Cardiac fibroblast (primary cell): ENCODE measurements around the gene TCF4.

Experiments used
- DNase-seq, 2 donors: peaks; one replicate each; pipeline versions ENCODE4 v3.0.0 to v3.0.0-alpha.2; 2010; ENCODE audit warnings: low read depth in 2 of 2
- H3K4me3 ChIP-seq, 2 donors: replicated peaks in 1 of 2; 1 replicate in 1 of 2; 2 replicates in 1 of 2; pipeline ENCODE4 v1.5.1; 2011; ENCODE audit warnings: low read depth in 2 of 2, low read length in 2 of 2, mild to moderate bottlenecking in 2 of 2, moderate library complexity in 1 of 2
- CTCF ChIP-seq: IDR thresholded peaks from one replicate; pipeline ENCODE4 v1.5.1; 2011; ENCODE audit warnings: low read depth, mild to moderate bottlenecking, low read length, inconsistent platforms

The TCF4 gene

DNA sequence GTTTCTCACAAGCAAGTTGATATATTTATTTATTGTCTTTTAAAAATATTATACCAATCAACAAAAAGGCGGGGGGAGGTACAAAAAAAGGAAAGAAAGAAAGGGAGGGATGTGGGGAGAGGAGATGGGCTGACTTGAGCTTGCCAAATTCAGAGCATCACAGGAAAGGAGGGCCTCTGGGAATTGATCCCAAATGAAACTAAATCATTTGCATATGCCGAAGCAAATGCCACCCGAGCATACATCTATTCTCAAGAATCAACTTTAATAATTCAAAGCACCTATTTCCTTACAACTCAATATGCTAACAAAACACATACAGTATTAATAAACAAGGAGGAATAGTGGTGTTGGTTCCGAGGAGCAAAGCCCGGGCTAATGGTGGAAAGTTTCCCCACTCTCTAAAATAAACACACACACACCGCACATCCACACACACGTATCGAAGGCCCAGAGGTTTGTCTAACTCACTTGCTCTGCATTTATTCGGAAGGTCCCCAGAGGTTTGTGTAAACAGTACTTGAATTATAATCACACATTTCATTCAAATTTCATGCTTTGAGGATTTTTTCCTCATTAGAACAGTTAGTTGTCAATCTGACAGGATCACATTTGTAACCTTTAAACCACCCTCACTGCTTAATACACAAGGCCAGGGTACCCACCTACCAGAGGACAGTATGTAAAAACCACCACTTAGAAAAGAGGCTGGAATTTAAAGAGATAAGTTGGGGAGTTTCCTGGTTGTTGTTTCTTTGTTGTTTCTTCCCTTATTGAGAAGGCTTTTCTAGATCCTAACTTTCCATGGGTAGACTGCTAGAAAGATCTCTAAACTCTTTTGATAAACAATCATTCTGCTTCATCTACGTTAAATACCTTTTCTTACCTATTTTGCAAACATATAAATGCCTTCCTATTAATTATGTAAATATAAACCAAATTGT, 264.7 kb downstream of the TCF4 start:
- no peak for TF ChIP-seq CTCF
- H3K4me3 ChIP-seq = peak overlapping the region in 1 of 2 donors; percentile 57
- peak; percentile 57 to 77 for DNase-seq

DNA sequence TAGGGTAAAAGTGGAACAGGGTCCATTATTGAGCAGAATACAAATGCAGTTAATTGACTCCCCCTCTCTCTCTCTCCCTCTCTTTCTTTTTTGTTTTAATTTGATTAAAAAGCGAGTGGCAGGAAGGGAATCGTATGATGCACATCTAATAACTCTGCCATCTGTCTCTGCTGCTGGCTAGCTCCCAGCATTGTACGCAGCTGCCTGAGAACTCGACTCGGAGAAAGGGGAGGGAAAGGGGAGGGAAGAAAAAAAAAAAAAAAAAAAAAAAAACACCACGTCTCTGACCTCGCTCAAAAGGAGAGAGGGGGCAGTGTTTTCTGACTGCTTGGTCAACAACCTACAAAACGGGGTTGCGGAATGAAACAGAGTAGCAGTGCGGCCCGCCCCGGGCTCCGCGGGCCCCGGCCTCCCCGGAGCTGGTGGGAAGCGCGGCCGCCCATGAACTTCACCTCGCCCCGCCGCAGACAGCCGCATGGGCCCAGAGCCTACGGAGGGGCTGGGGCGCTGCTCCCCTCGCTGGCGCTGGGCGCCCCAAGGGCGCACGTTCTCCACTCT, 265.7 kb downstream of the TCF4 start:
- peak overlapping the region; percentile 55 to 58 for H3K4me3 ChIP-seq
- peak; percentile 97 to 98 for DNase-seq
- peak; percentile 6 for TF ChIP-seq CTCF

DNA sequence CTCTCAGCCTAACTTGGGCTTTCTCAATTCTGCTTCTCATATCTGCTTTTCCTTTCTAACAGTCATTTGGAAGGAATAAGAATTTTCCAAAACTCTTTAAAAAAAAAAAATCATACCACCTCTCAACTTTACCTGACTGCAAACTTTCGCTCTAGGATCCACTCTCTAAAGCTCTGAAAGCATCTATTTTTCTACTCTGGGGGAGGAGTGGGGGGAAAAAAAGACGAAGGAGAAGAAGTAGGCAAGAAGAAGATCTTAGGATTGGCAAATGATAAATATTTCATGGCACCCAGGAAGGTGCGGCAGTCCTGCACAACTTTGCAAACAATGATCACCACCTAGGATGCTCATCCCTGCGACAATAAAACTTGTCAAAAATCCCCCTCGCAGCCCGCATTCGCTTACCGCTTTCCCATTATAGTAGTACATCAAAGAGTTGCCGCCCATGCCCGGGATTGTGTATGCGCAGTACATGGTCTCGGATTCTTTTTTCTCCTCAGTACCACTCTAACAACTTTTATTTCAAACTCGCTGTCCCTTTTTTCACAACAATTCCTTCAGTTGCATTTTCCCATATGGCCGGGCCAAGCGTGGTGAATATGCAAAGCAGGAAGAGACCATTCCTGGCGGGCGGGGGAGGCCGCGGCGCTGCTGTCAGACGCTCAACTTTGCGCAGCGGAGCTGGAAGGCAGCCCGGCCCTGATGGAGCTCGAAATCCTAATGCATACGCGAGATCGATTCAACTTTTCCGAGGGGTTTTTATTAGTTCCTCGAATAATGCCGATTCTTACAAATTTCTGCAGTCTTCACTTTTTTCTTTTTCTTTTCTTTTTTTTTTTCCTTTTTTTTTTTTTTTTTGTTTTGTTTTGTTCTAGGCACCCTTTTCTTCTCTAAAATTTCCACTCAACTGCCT, 266.5 kb downstream of the TCF4 start:
- H3K4me3 ChIP-seq = peak overlapping the region; percentile 55 to 58
- no peak for TF ChIP-seq CTCF
- peak; percentile 95 to 96 for DNase-seq

GRCh38 chr18:55320424-55321264, 267.3 kb downstream of the TCF4 start:
- no peak for TF ChIP-seq CTCF
- peak overlapping the region; percentile 55 to 58 for H3K4me3 ChIP-seq
- peak in 1 of 2 donors; percentile 48 for DNase-seq

- peak; percentile 64 to 84 for DNase-seq
- TF ChIP-seq CTCF = no peak
- peak overlapping the region in 1 of 2 donors; percentile 58 for H3K4me3 ChIP-seq
Measured at GRCh38 chr18:55319459-55320193, 268.4 kb downstream of the TCF4 start.
